Measurements from ENCODE around the gene ATP2A3.

DNA sequence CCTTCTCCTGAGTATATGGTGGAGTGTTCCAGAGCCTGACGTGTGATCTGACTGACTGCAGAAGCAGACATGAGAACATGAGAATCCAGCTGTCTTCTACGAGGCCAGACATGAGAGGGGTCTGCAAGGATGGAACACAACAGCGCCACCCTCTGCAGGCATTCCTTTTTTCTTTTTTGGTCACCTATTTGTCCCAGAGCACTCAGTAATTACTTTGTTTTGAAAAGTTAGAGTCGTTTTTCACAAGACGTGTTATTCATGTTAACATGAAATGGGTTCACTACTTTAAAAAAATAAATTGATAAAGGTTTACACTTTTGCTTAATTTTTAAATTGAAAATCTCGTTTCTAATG is 43.8 kb upstream of the ATP2A3 start:
- TF ChIP-seq CTCF (IDR thresholded peaks at IDR 0.05): no peak
- TF ChIP-seq POLR2A (IDR thresholded peaks at IDR 0.05): no peak
- TF ChIP-seq POLR2AphosphoS5 (IDR thresholded peaks at IDR 0.05): no peak

All from breast epithelium (tissue), 3 donors.